Activated naive CD4-positive, alpha-beta T cell treated with anti-CD3 and anti-CD28 coated beads for 36 hours (primary cell): ENCODE results near the gene CHPF. TPM values are rescaled to one million over a fixed set of nuclear protein-coding genes. Genes with fewer than 3 reads are reported as not detected.

Experiments
- CTCF ChIA-PET: fragments of 350-600 bp; sonication (Branson Sonifier 250); formaldehyde crosslinking; loops from one replicate; lab custom pipeline; 2021; ENCODE audit warnings: antibody characterized with exemption; lab: Charles Lee
- DNase-seq: peaks from one replicate; pipeline ENCODE4 v3.0.0-alpha.2; 2020
- H3K27ac Mint-ChIP-seq: one replicate; pipeline ENCODE4 v1.8.0; 2021; ENCODE audit warnings: mild to moderate bottlenecking, mixed read lengths
- H3K27me3 Mint-ChIP-seq: one replicate; pipeline ENCODE4 v1.8.0; 2021; ENCODE audit warnings: low read depth, mixed read lengths
- H3K36me3 Mint-ChIP-seq: one replicate; pipeline ENCODE4 v1.8.0; 2021; ENCODE audit warnings: low read depth, mixed read lengths
- H3K4me1 Mint-ChIP-seq: one replicate; pipeline ENCODE4 v1.8.0; 2021; ENCODE audit warnings: low read depth, mixed read lengths
- H3K4me3 Mint-ChIP-seq: one replicate; pipeline ENCODE4 v1.8.0; 2021; ENCODE audit warnings: mild to moderate bottlenecking, moderate library complexity, mixed read lengths
- H3K9me3 Mint-ChIP-seq: one replicate; pipeline ENCODE4 v1.8.0; 2021; ENCODE audit warnings: mixed read lengths
- intact Hi-C: fragments of 100-400 bp; cut with micrococcal nuclease; formaldehyde crosslinking; loops from one replicate; pipeline ENCODE4 v1.15.1; 2023
- total RNA-seq, 2 experiments: library from RNA; stranded (reverse); gene quantifications; one replicate each; pipeline ENCODE4 v1.2.3, GENCODE V29; 2021

The CHPF gene, protein sequence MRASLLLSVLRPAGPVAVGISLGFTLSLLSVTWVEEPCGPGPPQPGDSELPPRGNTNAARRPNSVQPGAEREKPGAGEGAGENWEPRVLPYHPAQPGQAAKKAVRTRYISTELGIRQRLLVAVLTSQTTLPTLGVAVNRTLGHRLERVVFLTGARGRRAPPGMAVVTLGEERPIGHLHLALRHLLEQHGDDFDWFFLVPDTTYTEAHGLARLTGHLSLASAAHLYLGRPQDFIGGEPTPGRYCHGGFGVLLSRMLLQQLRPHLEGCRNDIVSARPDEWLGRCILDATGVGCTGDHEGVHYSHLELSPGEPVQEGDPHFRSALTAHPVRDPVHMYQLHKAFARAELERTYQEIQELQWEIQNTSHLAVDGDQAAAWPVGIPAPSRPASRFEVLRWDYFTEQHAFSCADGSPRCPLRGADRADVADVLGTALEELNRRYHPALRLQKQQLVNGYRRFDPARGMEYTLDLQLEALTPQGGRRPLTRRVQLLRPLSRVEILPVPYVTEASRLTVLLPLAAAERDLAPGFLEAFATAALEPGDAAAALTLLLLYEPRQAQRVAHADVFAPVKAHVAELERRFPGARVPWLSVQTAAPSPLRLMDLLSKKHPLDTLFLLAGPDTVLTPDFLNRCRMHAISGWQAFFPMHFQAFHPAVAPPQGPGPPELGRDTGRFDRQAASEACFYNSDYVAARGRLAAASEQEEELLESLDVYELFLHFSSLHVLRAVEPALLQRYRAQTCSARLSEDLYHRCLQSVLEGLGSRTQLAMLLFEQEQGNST
- 1 to 10 TPM; 8.5 to 9.0 TPM for total RNA-seq

- intact Hi-C loops = loop anchor here (1.0 to 5.0 kb wide), 9 partner anchors 9 to 383 kb away; partner anchors contain the start of genes CNPPD1, DNAJB2, GLB1L and GMPPA
- Mint-ChIP-seq H3K4me3 (peak within 1 kb of the TSS; percentile 79), H3K27ac (no peak within 1 kb of the TSS), H3K4me1 (peaks cover 20% of the 10 kb centered on the region), H3K27me3 (peaks cover 8% of the 10 kb centered on the region), H3K9me3 (no peaks in the 10 kb centered on the region), H3K36me3 (peaks cover 5% of the 10 kb centered on the region)
- DNase-seq = peak; percentile 97
- CTCF ChIA-PET = interaction anchor here (1.0 to 6.0 kb wide), 7 partner anchors 10 to 103 kb away, joined by 3 to 56 read pairs (median 19); partner anchors contain the start of gene STK11IP
Measured at GRCh38 chr2:219543596-219544358, at the start of gene CHPF, which contains the start of gene TMEM198. Gene CHPF (minus strand): TSS chr2:219543809. CDS start chr2:219543538, 271 bp downstream. Gene TMEM198 (plus strand): TSS chr2:219544028. CDS start chr2:219544728, 700 bp downstream.

DNA sequence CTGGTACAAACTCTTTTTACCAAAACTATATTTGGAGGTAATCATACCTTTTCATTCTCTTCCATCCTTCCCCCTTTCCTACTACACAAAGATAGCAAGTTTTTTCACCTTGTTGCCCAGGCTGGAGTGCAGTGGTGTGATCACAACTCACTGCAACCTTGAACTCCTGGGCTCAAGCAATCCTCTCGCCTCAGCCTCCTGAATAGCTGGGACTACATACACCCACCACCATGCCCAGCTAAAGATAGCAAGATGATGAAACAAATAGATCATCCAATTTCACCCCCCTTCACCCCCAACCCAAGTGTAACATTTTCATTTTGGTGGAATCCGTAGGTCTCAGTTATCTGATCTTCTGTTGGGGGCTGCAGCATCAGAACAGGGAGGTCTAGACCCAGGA, 49.5 kb upstream of the CHPF start:
- H3K27me3 Mint-ChIP-seq = no peaks in the 10 kb centered on the region
- H3K4me1 Mint-ChIP-seq = peaks cover 3% of the 10 kb centered on the region
- no peak overlapping the region for H3K4me3 Mint-ChIP-seq
- H3K9me3 Mint-ChIP-seq = no peaks in the 10 kb centered on the region
- intact Hi-C loops = no loop called here
- no peak overlapping the region for H3K27ac Mint-ChIP-seq
- CTCF ChIA-PET = interaction anchor here (0.6 to 1.0 kb wide), 2 partner anchors 52 to 117 kb away, joined by 4 to 8 read pairs; no protein-coding TSS in a partner anchor
- no peaks in the 10 kb centered on the region for H3K36me3 Mint-ChIP-seq
- DNase-seq = no peak

DNA sequence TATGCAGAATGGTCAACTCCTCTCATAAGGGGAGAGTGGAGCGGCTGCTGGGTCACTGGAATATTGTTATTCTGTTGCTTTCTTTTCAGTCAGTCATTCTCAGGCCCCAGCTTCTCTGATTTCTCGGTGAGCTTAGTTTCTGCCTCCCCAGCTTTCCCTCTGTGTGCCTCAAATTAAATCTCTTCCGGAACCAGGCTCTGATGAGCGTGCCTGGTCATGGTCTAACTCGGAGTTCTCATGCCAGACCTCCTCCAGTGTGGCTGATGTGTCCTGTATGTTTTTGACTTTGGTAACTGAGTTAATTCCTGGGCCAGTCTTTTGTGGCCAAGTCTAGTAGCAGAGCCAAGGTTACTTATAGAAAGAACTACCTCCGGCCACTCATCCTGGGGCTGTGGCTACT, 49.1 kb upstream of the CHPF start:
- no peaks in the 10 kb centered on the region for H3K9me3 Mint-ChIP-seq
- no peaks in the 10 kb centered on the region for H3K36me3 Mint-ChIP-seq
- H3K4me3 Mint-ChIP-seq = no peak overlapping the region
- no peaks in the 10 kb centered on the region for H3K27me3 Mint-ChIP-seq
- intact Hi-C loops = no loop called here
- no peak for DNase-seq
- CTCF ChIA-PET = interaction anchor here (0.6 kb wide), 1 partner anchor 117 kb away, joined by 4 read pairs; no protein-coding TSS in a partner anchor
- H3K4me1 Mint-ChIP-seq = peaks cover 3% of the 10 kb centered on the region
- H3K27ac Mint-ChIP-seq = no peak overlapping the region

DNA sequence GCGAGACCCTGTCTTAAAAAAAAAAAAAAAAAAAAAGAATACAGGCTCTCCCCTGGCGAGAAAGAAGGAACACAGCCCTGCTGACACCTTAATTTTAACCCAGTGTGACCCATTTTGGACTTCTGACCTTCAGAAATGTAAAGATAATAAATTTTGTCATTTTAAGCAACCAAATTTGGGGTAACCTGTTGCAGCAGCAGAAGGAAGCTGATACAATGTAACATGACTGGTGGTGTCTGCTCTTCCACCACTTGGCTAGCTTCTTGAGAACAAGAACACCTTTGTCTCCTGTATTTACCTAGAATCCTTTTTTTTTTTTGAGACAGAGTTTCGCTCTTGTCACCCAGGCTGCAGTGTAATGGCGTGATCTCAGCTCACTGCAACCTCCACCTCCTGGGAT, 47.5 kb upstream of the CHPF start:
- CTCF ChIA-PET = interaction anchor here (0.7 to 1.2 kb wide), 2 partner anchors 29 to 30 kb away, joined by 3 to 4 read pairs; no protein-coding TSS in a partner anchor

DNA sequence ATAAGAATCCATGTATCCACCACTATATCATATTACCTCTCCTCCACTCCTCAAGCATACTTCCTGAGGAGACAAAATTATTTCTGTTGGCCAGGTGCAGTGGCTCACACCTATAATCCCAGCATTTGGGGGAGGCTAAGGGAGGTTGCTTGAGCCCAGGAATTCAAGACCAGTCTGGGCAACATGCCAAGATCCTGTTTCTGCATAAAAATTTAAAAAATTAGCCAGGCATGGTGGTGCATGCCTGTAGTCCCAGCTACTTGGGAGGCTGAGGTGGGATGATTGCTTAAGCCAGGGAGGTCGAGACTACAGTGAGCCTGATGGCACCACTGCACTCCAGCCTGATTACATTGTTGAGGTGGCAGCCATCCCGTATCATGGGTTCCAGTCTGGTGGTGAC, 37.7 kb upstream of the CHPF start:
- H3K27me3 Mint-ChIP-seq = peaks cover 2% of the 10 kb centered on the region
- no peaks in the 10 kb centered on the region for H3K36me3 Mint-ChIP-seq
- DNase-seq = no peak
- CTCF ChIA-PET = no interaction called here
- H3K4me1 Mint-ChIP-seq = no peaks in the 10 kb centered on the region
- intact Hi-C loops = no loop called here
- no peaks in the 10 kb centered on the region for H3K9me3 Mint-ChIP-seq
- no peak overlapping the region for H3K4me3 Mint-ChIP-seq
- no peak overlapping the region for H3K27ac Mint-ChIP-seq

More for the DNA sequence above, 47.5 kb upstream of the CHPF start:
- intact Hi-C loops = no loop called here
- Mint-ChIP-seq H3K27me3 (no peaks in the 10 kb centered on the region), H3K36me3 (no peaks in the 10 kb centered on the region), H3K4me1 (no peaks in the 10 kb centered on the region), H3K9me3 (no peaks in the 10 kb centered on the region), H3K4me3 (no peak overlapping the region), H3K27ac (no peak overlapping the region)
- DNase-seq = no peak

- intact Hi-C loops = no loop called here
- Mint-ChIP-seq H3K4me3 (no peak overlapping the region), H3K36me3 (no peaks in the 10 kb centered on the region), H3K27ac (no peak overlapping the region), H3K9me3 (no peaks in the 10 kb centered on the region), H3K4me1 (no peaks in the 10 kb centered on the region), H3K27me3 (peaks cover 6% of the 10 kb centered on the region)
- DNase-seq = no peak
- CTCF ChIA-PET = interaction anchor here (0.6 to 2.2 kb wide), 3 partner anchors 19 to 116 kb away, joined by 3 to 11 read pairs (median 3); no protein-coding TSS in a partner anchor
Measured at GRCh38 chr2:219578811-219579613, 35.4 kb upstream of the CHPF start.

- H3K36me3 Mint-ChIP-seq = no peaks in the 10 kb centered on the region
- CTCF ChIA-PET = interaction anchor here (1.6 to 2.2 kb wide), 2 partner anchors 16 to 17 kb away, joined by 6 to 11 read pairs; no protein-coding TSS in a partner anchor
Measured at GRCh38 chr2:219576505-219577388, 33.1 kb upstream of the CHPF start.

DNA sequence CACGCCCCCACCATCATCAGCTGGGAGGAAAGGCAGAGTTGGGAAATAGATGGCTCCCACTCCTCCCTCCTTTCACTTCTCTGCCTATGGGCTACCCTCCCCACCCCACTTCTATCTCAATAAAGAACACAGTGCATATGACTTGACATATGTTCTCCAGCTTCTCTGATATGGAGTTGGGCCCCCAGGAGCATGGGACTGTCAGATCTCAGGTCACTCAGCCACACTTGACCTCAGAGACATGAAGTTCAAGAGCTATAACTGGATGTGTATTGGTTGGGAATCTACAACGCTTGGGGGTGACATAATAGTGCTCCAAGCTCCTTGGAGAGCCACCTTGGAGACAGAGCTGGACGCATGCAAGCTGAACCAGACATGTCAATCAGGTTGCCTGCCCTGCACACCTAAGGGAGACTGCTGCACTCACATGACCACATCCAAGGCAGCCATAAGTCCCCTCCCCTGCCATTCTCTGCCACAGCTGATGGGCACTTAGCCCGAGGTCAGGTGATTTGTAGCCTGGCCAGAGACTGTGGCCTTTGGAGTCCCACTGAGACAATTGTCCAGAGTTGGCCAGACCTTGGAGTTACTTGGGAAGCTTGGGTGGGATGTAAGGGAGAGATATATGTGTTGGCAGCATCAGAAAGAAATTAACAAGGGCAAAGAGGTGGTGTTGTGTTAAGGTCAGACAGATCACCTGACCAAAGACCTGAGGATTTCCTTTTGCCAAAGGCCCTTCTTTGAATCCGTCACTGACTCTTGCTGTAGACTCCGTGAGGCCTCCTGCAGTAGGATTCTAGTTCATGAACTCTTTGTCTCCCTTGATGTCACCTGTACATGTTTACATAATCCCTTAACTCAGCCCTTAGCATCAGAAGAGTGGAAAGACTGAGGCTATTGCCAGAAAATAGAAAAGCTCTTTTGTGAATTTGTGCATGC, 32.2 kb upstream of the CHPF start:
- Mint-ChIP-seq H3K4me1 (no peaks in the 10 kb centered on the region), H3K27ac (no peak overlapping the region)
- CTCF ChIA-PET = interaction anchor here (1.6 kb wide), 1 partner anchor 16 kb away, joined by 6 read pairs; no protein-coding TSS in a partner anchor

More at GRCh38 chr2:219576505-219577388, 33.1 kb upstream of the CHPF start:
- DNase-seq = no peak
- intact Hi-C loops = no loop called here
- no peaks in the 10 kb centered on the region for H3K9me3 Mint-ChIP-seq
- H3K4me1 Mint-ChIP-seq = no peaks in the 10 kb centered on the region
- H3K4me3 Mint-ChIP-seq = no peak overlapping the region
- H3K27ac Mint-ChIP-seq = no peak overlapping the region
- H3K27me3 Mint-ChIP-seq = peaks cover 18% of the 10 kb centered on the region

DNA sequence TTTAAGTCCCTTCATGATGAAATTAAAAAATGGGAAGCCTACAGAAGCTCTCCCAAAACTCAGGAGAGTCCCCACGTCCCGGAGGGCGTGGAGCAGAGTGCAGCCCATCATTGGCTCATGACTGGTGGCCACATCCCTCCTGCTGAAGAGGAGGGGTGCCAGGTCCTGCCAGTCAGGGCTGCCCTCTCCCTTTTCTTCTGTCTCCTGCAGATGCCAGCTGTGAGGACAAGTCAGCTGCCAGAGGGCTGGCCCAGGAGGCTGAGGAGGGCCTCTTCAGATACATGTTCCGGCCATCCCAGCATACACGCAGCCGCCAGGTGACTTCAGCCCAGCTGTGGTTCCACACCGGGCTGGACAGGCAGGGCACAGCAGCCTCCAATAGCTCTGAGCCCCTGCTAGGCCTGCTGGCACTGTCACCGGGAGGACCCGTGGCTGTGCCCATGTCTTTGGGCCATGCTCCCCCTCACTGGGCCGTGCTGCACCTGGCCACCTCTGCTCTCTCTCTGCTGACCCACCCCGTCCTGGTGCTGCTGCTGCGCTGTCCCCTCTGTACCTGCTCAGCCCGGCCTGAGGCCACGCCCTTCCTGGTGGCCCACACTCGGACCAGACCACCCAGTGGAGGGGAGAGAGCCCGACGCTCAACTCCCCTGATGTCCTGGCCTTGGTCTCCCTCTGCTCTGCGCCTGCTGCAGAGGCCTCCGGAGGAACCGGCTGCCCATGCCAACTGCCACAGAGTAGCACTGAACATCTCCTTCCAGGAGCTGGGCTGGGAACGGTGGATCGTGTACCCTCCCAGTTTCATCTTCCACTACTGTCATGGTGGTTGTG, 31.1 kb upstream of the CHPF start:
- Mint-ChIP-seq H3K36me3 (no peaks in the 10 kb centered on the region), H3K27me3 (peaks cover 25% of the 10 kb centered on the region), H3K4me1 (no peaks in the 10 kb centered on the region), H3K9me3 (no peaks in the 10 kb centered on the region), H3K27ac (no peak overlapping the region), H3K4me3 (no peak overlapping the region)
- intact Hi-C loops = no loop called here
- no peak for DNase-seq
- CTCF ChIA-PET = interaction anchor here (0.6 to 1.6 kb wide), 2 partner anchors 14 to 45 kb away, joined by 3 to 6 read pairs; no protein-coding TSS in a partner anchor

More for the DNA sequence above, 32.2 kb upstream of the CHPF start:
- no peaks in the 10 kb centered on the region for H3K36me3 Mint-ChIP-seq
- no peak overlapping the region for H3K4me3 Mint-ChIP-seq
- H3K27me3 Mint-ChIP-seq = peaks cover 19% of the 10 kb centered on the region
- DNase-seq = no peak
- intact Hi-C loops = no loop called here
- H3K9me3 Mint-ChIP-seq = no peaks in the 10 kb centered on the region
